Activated naive CD8-positive, alpha-beta T cell treated with anti-CD3 and anti-CD28 coated beads for 36 hours (primary cell): ENCODE results near the gene IL31RA. TPM values are rescaled to one million over a fixed set of nuclear protein-coding genes. Genes with fewer than 3 reads are reported as not detected.

Experiments
- DNase-seq: peaks from one replicate; pipeline ENCODE4 v3.0.0; 2021
- H3K27ac Mint-ChIP-seq: one replicate; pipeline ENCODE4 v1.8.0; 2022; ENCODE audit warnings: mild to moderate bottlenecking, moderate library complexity, mixed read lengths
- H3K27me3 Mint-ChIP-seq: one replicate; pipeline ENCODE4 v1.8.0; 2022; ENCODE audit warnings: mild to moderate bottlenecking, mixed read lengths
- H3K36me3 Mint-ChIP-seq: one replicate; pipeline ENCODE4 v1.8.0; 2021; ENCODE audit warnings: mild to moderate bottlenecking, mixed read lengths
- H3K4me1 Mint-ChIP-seq: one replicate; pipeline ENCODE4 v1.8.0; 2021; ENCODE audit warnings: mixed read lengths
- H3K4me3 Mint-ChIP-seq: one replicate; pipeline ENCODE4 v1.8.0; 2022; ENCODE audit warnings: mild to moderate bottlenecking, moderate library complexity, mixed read lengths
- H3K9me3 Mint-ChIP-seq: one replicate; pipeline ENCODE4 v1.8.0; 2022; ENCODE audit warnings: mixed read lengths
- total RNA-seq, 2 experiments: library from RNA; stranded (reverse); gene quantifications; one replicate each; pipeline ENCODE4 v1.2.3, GENCODE V29; 2021

The IL31RA gene
- total RNA-seq, 2 experiments from 2014 or later, result not detected

DNA sequence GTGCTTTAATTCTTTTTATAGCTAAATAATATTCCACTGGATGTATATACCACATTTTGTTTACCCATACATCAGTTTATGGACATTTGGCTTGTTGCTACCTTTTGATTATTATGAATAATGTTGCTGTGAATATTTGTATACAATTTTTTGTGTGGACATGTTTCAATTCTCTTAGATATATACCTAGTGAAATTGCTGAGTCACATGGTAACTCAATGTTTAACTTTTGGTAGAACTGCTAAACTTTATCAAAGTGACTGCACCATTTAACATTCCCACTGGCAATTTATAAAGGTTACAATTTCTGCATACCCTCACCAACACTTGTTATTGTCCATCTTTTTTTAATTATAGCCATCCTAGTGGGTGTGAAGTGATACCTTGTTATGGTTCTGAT lies 22.1 kb downstream of the IL31RA start:
- H3K4me3 Mint-ChIP-seq, result no peak overlapping the region
- DNase-seq, result no peak
- H3K36me3 Mint-ChIP-seq, result no peaks in the 10 kb centered on the region
- peaks cover 7% of the 10 kb centered on the region for H3K4me1 Mint-ChIP-seq
- peaks cover 4% of the 10 kb centered on the region for H3K9me3 Mint-ChIP-seq
- no peak overlapping the region for H3K27ac Mint-ChIP-seq
- H3K27me3 Mint-ChIP-seq, result no peaks in the 10 kb centered on the region

GRCh38 chr5:55877655-55878054 lies 26.5 kb downstream of the IL31RA start:
- Mint-ChIP-seq H3K27me3 (peaks cover 3% of the 10 kb centered on the region), H3K9me3 (peaks cover 6% of the 10 kb centered on the region), H3K27ac (no peak overlapping the region), H3K36me3 (peaks cover 2% of the 10 kb centered on the region), H3K4me3 (no peak overlapping the region), H3K4me1 (peaks cover 4% of the 10 kb centered on the region)
- DNase-seq, result no peak

- Mint-ChIP-seq H3K27ac (peak overlapping the region; percentile 54), H3K4me3 (no peak overlapping the region), H3K27me3 (peaks cover 3% of the 10 kb centered on the region), H3K4me1 (peaks cover 4% of the 10 kb centered on the region), H3K36me3 (peaks cover 2% of the 10 kb centered on the region), H3K9me3 (peaks cover 6% of the 10 kb centered on the region)
- DNase-seq, result no peak
These were observed 29.3 kb downstream of the IL31RA start for GRCh38 chr5:55880453-55880852.

GRCh38 chr5:55885359-55885758 lies 34.2 kb downstream of the IL31RA start:
- Mint-ChIP-seq H3K4me1 (peaks cover 13% of the 10 kb centered on the region), H3K27ac (no peak overlapping the region), H3K9me3 (peaks cover 2% of the 10 kb centered on the region), H3K4me3 (no peak overlapping the region), H3K27me3 (peaks cover 12% of the 10 kb centered on the region), H3K36me3 (peaks cover 2% of the 10 kb centered on the region)
- DNase-seq, result no peak

DNA sequence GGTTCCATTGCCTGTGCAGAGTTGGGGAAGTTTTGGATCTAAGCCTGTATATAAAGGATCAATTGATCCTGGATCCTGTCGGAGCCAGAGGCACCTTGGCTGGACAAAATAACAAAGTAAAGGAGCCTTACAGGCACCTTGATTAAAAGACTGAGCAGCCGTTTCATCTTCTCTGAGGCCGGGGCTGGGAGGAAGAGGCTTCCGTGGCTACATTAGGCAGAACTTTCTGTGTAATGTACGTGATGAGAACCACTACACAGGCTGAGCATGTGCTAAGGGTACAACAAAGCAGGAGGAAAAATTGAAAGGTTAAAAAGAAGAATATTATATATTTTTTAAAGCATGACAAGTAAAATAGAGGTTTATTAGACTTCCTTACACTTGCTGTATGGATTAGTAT lies 37.0 kb downstream of the IL31RA start:
- Mint-ChIP-seq H3K36me3 (no peaks in the 10 kb centered on the region), H3K9me3 (no peaks in the 10 kb centered on the region), H3K4me1 (peaks cover 9% of the 10 kb centered on the region), H3K27me3 (peaks cover 9% of the 10 kb centered on the region), H3K4me3 (no peak overlapping the region), H3K27ac (peak overlapping the region; percentile 54)
- no peak for DNase-seq

GRCh38 chr5:55892479-55892878 lies 41.3 kb downstream of the IL31RA start:
- H3K9me3 Mint-ChIP-seq, result no peaks in the 10 kb centered on the region
- no peak overlapping the region for H3K27ac Mint-ChIP-seq
- no peak overlapping the region for H3K4me3 Mint-ChIP-seq
- no peak for DNase-seq
- H3K4me1 Mint-ChIP-seq, result peaks cover 11% of the 10 kb centered on the region
- peaks cover under 1% of the 10 kb centered on the region for H3K27me3 Mint-ChIP-seq
- no peaks in the 10 kb centered on the region for H3K36me3 Mint-ChIP-seq

DNA sequence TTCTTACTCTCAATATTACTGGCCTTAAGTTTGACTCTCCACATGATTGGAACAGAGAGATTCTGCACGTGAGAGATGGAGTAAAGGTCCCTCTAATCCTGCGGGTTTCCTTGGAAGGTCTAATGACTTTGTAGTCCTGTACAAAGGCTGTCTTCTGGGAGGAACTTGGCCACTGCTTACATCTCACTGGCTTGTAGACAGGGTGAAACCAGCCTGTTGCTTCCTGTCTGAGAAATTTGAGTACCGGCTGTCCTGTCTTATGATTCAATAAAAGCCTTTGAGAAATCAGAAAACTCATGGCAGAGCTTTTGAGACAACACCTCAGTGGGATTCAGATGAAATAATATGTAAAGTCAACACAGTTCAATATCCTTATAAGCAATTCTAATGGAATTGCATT lies 43.0 kb downstream of the IL31RA start:
- Mint-ChIP-seq H3K36me3 (no peaks in the 10 kb centered on the region), H3K4me1 (peaks cover 6% of the 10 kb centered on the region), H3K9me3 (no peaks in the 10 kb centered on the region), H3K27ac (no peak overlapping the region), H3K27me3 (peaks cover 6% of the 10 kb centered on the region), H3K4me3 (no peak overlapping the region)
- DNase-seq, result no peak

DNA sequence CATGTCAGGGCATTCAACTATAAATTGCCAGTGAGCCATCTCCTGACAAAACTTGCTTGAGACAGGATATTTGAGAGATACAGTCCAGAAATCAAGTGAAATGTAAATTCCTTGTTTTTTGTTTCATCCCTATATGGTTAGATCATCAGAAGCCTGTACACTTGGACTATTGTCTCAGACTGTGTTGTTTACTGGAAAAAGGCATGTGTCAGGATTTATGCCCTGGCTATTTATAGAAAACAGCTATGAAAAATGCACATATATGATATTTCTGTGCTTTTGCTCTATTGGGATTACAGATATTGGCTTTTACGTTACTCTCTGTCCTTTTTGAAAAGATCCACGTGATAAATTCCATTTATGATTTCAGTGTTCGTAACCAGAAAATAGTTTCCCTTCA lies 44.2 kb downstream of the IL31RA start:
- H3K4me3 Mint-ChIP-seq, result no peak overlapping the region
- H3K27ac Mint-ChIP-seq, result no peak overlapping the region
- no peaks in the 10 kb centered on the region for H3K36me3 Mint-ChIP-seq
- DNase-seq, result no peak
- no peaks in the 10 kb centered on the region for H3K9me3 Mint-ChIP-seq
- H3K4me1 Mint-ChIP-seq, result peaks cover 10% of the 10 kb centered on the region
- peaks cover 11% of the 10 kb centered on the region for H3K27me3 Mint-ChIP-seq

- Mint-ChIP-seq H3K36me3 (no peaks in the 10 kb centered on the region), H3K27me3 (peaks cover 19% of the 10 kb centered on the region), H3K4me1 (peaks cover 12% of the 10 kb centered on the region), H3K9me3 (no peaks in the 10 kb centered on the region), H3K4me3 (no peak overlapping the region), H3K27ac (no peak overlapping the region)
- no peak for DNase-seq
These were observed 45.1 kb downstream of the IL31RA start for GRCh38 chr5:55896238-55896637.

DNA sequence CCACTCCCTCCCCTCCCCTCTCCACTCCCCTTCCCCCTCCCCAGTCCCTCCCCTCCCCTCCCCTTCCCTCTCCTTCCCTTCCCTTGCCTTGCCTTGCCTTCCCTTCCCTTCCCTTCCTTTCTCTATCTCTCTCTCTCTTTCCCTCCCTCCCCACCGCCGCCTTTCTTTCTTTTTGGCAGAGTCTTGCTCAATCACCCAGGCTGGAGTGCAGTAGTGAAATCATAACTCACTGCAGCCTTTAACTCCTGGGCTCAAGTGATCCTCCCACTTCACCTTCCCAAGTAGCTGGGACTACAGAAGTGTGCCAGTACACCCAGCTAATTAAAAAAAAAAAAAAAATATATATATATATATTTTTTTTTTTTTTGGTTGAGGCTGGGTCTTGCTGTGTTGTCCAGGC lies 45.5 kb downstream of the IL31RA start:
- Mint-ChIP-seq H3K4me3 (no peak overlapping the region), H3K27me3 (peaks cover 19% of the 10 kb centered on the region), H3K36me3 (no peaks in the 10 kb centered on the region), H3K4me1 (peaks cover 12% of the 10 kb centered on the region), H3K9me3 (no peaks in the 10 kb centered on the region), H3K27ac (no peak overlapping the region)
- no peak for DNase-seq

DNA sequence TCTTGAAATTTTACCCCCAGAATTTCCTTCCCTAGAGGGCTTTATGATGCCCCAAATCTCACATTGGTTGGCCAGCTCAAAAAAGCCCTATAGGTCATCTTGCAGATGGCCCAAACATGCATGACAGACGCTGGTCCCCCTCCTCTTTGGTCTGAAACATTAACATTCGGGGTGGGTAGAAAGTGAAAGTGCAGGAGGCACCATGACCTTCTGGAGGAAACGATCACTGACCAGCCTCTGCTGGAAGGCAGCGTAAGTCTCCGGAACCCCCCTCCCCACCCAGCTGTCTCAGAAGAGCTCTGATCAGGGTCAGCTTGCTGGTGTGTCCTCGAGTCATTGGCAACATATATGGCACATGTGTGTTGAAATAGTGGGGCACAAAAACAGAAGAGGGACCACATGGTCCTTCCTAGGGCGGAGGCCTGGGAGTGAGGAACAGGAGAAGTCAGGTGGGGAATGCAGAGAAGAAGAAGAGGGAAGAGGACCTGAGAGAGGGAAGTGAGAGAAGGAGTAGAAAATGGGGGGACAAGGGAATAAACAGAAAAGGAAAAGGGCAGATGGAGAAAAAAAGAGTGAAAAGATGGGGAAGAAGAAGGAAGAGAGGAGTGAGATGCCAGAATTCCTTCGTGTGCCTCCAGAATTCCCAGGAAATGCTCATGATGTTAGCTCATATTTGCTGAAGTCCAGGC lies 46.2 kb downstream of the IL31RA start:
- Mint-ChIP-seq H3K4me3 (no peak overlapping the region), H3K4me1 (peaks cover 12% of the 10 kb centered on the region), H3K36me3 (no peaks in the 10 kb centered on the region), H3K27me3 (peaks cover 19% of the 10 kb centered on the region), H3K27ac (no peak overlapping the region), H3K9me3 (no peaks in the 10 kb centered on the region)
- no peak for DNase-seq

GRCh38 chr5:55897905-55898304 lies 46.7 kb downstream of the IL31RA start:
- Mint-ChIP-seq H3K9me3 (no peaks in the 10 kb centered on the region), H3K27ac (no peak overlapping the region), H3K27me3 (peaks cover 19% of the 10 kb centered on the region), H3K36me3 (no peaks in the 10 kb centered on the region), H3K4me1 (peaks cover 12% of the 10 kb centered on the region), H3K4me3 (no peak overlapping the region)
- DNase-seq, result peak; percentile 26

DNA sequence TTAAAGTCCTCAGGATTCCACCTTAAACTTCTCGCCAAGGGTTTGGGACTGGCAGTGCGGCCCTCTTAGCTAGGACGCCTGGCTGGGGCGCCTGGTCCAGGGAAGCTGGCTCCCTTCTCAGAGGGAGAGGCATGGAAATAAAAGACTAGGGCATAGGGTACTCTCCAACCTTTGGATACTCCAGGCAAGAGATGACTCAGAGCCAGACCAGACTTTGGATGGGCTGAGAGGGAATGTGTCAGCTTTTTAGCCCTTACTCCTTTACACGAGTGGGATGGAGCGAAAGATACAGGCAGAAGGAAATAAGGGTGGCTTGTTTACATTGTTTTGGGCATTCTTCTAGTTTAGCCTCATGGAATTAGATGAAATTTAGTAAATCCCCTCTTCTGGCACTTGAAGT lies 48.2 kb downstream of the IL31RA start:
- Mint-ChIP-seq H3K27me3 (peaks cover 25% of the 10 kb centered on the region), H3K9me3 (no peaks in the 10 kb centered on the region), H3K36me3 (no peaks in the 10 kb centered on the region), H3K4me3 (no peak overlapping the region), H3K4me1 (peaks cover 21% of the 10 kb centered on the region), H3K27ac (no peak overlapping the region)
- DNase-seq, result no peak

- Mint-ChIP-seq H3K36me3 (no peaks in the 10 kb centered on the region), H3K9me3 (no peaks in the 10 kb centered on the region), H3K4me3 (no peak overlapping the region), H3K4me1 (peaks cover 21% of the 10 kb centered on the region), H3K27ac (no peak overlapping the region), H3K27me3 (peaks cover 32% of the 10 kb centered on the region)
- DNase-seq, result no peak
These were observed 48.9 kb downstream of the IL31RA start for GRCh38 chr5:55900068-55900467.

GRCh38 chr5:55900776-55901175 lies 49.6 kb downstream of the IL31RA start:
- Mint-ChIP-seq H3K4me1 (peaks cover 21% of the 10 kb centered on the region), H3K27me3 (peaks cover 35% of the 10 kb centered on the region), H3K4me3 (no peak overlapping the region), H3K36me3 (no peaks in the 10 kb centered on the region), H3K9me3 (no peaks in the 10 kb centered on the region), H3K27ac (no peak overlapping the region)
- no peak for DNase-seq

DNA sequence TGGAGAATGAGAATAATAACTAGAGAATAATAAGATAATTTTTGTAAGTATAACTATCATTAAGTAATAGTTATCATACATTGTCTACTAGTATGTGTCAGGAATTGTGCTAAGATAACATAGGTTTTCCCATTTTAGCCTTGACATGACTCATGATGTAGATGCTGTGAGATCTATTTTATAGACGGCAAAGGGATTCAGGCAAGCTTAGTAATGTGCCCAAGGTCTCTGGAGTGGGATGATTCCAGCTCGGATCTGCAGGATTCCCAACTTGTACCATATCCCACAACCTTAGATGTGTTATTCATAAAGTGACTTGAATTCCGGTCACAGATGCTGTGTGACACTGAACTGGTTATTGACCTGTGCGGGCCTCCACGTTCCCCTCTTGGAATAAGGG lies 51.5 kb downstream of the IL31RA start:
- Mint-ChIP-seq H3K27ac (no peak overlapping the region), H3K4me3 (no peak overlapping the region), H3K4me1 (peaks cover 21% of the 10 kb centered on the region), H3K9me3 (no peaks in the 10 kb centered on the region), H3K36me3 (no peaks in the 10 kb centered on the region), H3K27me3 (peaks cover 32% of the 10 kb centered on the region)
- DNase-seq, result no peak
